ENCODE data around the gene TIGD6. TPM values are rescaled to one million over a fixed set of nuclear protein-coding genes. Genes with fewer than 3 reads are reported as not detected.

The TIGD6 gene
- total and polyA plus RNA-seq, 10 of the 15 experiments (the other 5 are each of a cell fraction or from before 2014, with no cell fraction given) = 0.84 to 4.1 (median 2.7) TPM

DNA sequence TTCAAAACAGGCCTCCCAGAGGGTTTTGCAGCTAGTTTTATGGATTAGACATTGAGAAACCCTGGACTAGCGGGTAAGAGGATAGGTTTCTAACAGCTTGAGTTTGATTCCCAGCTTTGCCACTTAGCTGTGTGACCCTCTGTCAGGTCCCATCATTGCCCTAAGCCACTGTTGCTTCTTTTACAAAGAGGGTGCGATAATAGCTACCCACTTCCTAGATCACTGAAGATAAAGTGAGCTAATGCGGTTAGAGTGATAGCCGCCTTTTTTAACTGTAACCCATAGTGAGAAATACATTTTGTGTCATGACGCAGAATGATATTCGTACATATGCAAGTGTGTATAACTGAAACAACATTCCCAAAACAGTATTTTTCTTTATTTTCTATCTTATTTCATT is 45.6 kb upstream of the TIGD6 start:
- ChIA-PET CTCF (interaction anchor here (1.2 to 2.5 kb wide), 3 partner anchors 12 to 76 kb away, joined by 4 to 10 read pairs (median 5); no protein-coding TSS in a partner anchor), POLR2A (no interaction called here), SMC1A (ENCODE audit: uncharacterized antibody, unreplicated experiment) (no interaction called here), RAD21 (ENCODE audit: unreplicated experiment) (interaction anchor here (1.4 kb wide), 1 partner anchor 172 kb away, joined by 3 read pairs; no protein-coding TSS in a partner anchor)
- TF ChIP-seq NFXL1 (IDR thresholded peaks at IDR 0.05; ENCODE audit: borderline replicate concordance) (no peak), MTA3 (IDR thresholded peaks at IDR 0.05; ENCODE audit: borderline replicate concordance, low read length) (no peak), CHD4 (IDR thresholded peaks at IDR 0.05) (no peak), CBX3 (IDR thresholded peaks at IDR 0.05; ENCODE audit: borderline replicate concordance, low read depth) (no peak), YY1 (IDR thresholded peaks at IDR 0.05; ENCODE audit: low read depth, low read length) (no peak), CEBPB (IDR thresholded peaks at IDR 0.05; ENCODE audit: borderline replicate concordance in 1 of 2, low read depth in 2 of 2, low read length in 2 of 2) (no peak), GATAD2B (conservative IDR thresholded peaks at IDR 0.05; ENCODE audit: low read depth) (no peak), ZNF274 (IDR thresholded peaks at IDR 0.05; ENCODE audit: insufficient read depth, insufficient read length) (no peak), SIN3A (IDR thresholded peaks at IDR 0.05; ENCODE audit: low read depth, low read length) (no peak), MEF2A (IDR thresholded peaks at IDR 0.05; ENCODE audit: insufficient read depth, low read depth, low read length) (no peak), FOXM1 (IDR thresholded peaks at IDR 0.05; ENCODE audit: low read depth, low read length) (no peak), RUNX3 (IDR thresholded peaks at IDR 0.05; ENCODE audit: low read length) (no peak), TARDBP (IDR thresholded peaks at IDR 0.05; ENCODE audit: borderline replicate concordance) (no peak), PML (IDR thresholded peaks at IDR 0.05; ENCODE audit: low read length) (no peak), POU2F2 (IDR thresholded peaks at IDR 0.05; ENCODE audit: borderline replicate concordance, low read depth, low read length) (no peak), RB1 (IDR thresholded peaks at IDR 0.05; ENCODE audit: borderline replicate concordance) (no peak), HDGF (IDR thresholded peaks at IDR 0.05) (no peak), YBX1 (IDR thresholded peaks at IDR 0.05) (no peak)
- TF ChIP-seq, protein P1, sequence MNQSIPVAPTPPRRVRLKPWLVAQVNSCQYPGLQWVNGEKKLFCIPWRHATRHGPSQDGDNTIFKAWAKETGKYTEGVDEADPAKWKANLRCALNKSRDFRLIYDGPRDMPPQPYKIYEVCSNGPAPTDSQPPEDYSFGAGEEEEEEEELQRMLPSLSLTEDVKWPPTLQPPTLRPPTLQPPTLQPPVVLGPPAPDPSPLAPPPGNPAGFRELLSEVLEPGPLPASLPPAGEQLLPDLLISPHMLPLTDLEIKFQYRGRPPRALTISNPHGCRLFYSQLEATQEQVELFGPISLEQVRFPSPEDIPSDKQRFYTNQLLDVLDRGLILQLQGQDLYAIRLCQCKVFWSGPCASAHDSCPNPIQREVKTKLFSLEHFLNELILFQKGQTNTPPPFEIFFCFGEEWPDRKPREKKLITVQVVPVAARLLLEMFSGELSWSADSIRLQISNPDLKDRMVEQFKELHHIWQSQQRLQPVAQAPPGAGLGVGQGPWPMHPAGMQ (IDR thresholded peaks at IDR 0.05; ENCODE audit: borderline replicate concordance) = no peak
- TF ChIP-seq, protein P2, sequence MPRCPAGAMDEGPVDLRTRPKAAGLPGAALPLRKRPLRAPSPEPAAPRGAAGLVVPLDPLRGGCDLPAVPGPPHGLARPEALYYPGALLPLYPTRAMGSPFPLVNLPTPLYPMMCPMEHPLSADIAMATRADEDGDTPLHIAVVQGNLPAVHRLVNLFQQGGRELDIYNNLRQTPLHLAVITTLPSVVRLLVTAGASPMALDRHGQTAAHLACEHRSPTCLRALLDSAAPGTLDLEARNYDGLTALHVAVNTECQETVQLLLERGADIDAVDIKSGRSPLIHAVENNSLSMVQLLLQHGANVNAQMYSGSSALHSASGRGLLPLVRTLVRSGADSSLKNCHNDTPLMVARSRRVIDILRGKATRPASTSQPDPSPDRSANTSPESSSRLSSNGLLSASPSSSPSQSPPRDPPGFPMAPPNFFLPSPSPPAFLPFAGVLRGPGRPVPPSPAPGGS (IDR thresholded peaks at IDR 0.05; ENCODE audit: borderline replicate concordance, insufficient read depth, low read depth, low read length, poor library complexity, severe bottlenecking) = no peak
- Histone ChIP-seq H3K9ac (ENCODE audit: control insufficient read depth, insufficient read depth, low read length) (no peak overlapping the region), H4K20me1 (ENCODE audit: control insufficient read depth, insufficient read depth) (no peaks in the 10 kb centered on the region), H3K9me3 (replicated peaks; ENCODE audit: control insufficient read depth, insufficient read depth, low read length) (no peaks in the 10 kb centered on the region), H2AFZ (ENCODE audit: control insufficient read depth, low read depth, low read length) (no peak overlapping the region), H3K27me3 (replicated peaks in 1 of 2; ENCODE audit: control insufficient read depth in 2 of 2, insufficient read depth in 2 of 2, low read length in 1 of 2) (no peaks in the 10 kb centered on the region), H3K36me3 (ENCODE audit: control insufficient read depth in 2 of 2, insufficient read depth in 2 of 2, low read length in 1 of 2) (peaks cover 40 to 45% of the 10 kb centered on the region in 2 experiments), H3K4me3 (no peak overlapping the region), H3K79me2 (ENCODE audit: control insufficient read depth, insufficient read depth, low read length) (no peaks in the 10 kb centered on the region), H3K27ac (ENCODE audit: control insufficient read depth, insufficient read depth) (no peak overlapping the region), H3K4me1 (ENCODE audit: control insufficient read depth, insufficient read depth, low read length) (no peaks in the 10 kb centered on the region), H3K4me2 (ENCODE audit: control insufficient read depth, insufficient read depth) (no peak overlapping the region)
- BruUV-seq (replicated peaks) = no TSS peak
- 97% methylated on average over 6 of the region's 6 CpGs for WGBS (ENCODE audit: insufficient coverage, insufficient replicate concordance, low lambda C conversion rate, missing lambda C conversion rate)
- intact Hi-C loops (cut with micrococcal nuclease; ENCODE audit: unreplicated experiment) (loop anchor here (5.0 kb wide), 1 partner anchor 61 kb away; no protein-coding TSS in a partner anchor), in situ Hi-C loops (cut with MboI) (no loop called here)
- ATAC-seq = no peak
- no peak for DNase-seq (ENCODE audit: low read depth, low spot score)
- FAIRE-seq = no peak

All from GM12878 (cell line).